GM13977 (cell line): ENCODE results near the gene EPS8.

Experiments used
- DNase-seq: peaks from one replicate; pipeline ENCODE4 v3.0.0; 2012; ENCODE audit warnings: low spot score
- in situ Hi-C: fragments of 300-500 bp; cut with MboI; formaldehyde crosslinking; loops from one replicate; pipeline ENCODE4 v1.12.0; 2022; ENCODE audit warnings: low sequenced_read_pairs, low pct_unique_long_range_greater_than_20kb, mixed read lengths, inconsistent platforms; ENCODE audit not compliant: unreplicated experiment
- TF ChIP-seq, protein P1 (sequence below): IDR thresholded peaks from 2 replicates; pipeline ENCODE4 v1.5.1; 2012; ENCODE audit warnings: mild to moderate bottlenecking, control low read depth; ENCODE audit not compliant: insufficient read depth; ENCODE audit errors: extremely low read depth, missing control alignments

The EPS8 gene

DNA sequence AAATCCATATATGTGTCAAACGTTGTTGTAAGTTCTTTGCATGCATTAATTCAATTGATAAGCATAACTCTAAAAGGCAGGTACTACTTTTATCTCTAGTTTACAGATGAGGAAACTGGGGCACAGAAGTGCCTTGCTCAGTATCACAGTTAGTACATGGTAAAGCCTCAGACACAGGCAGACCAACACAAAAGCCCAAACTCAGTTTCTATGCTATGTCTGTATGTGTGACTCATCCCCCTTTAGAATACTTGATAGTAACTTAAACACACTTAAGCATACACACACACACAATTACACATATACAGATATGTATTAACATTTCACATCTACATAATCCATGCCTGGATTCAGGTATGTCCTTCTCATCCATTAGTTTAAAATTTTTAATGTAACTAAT lies 88.0 kb downstream of the EPS8 start:
- no peak for DNase-seq
- in situ Hi-C loops, result no loop called here
- TF ChIP-seq, protein P1, sequence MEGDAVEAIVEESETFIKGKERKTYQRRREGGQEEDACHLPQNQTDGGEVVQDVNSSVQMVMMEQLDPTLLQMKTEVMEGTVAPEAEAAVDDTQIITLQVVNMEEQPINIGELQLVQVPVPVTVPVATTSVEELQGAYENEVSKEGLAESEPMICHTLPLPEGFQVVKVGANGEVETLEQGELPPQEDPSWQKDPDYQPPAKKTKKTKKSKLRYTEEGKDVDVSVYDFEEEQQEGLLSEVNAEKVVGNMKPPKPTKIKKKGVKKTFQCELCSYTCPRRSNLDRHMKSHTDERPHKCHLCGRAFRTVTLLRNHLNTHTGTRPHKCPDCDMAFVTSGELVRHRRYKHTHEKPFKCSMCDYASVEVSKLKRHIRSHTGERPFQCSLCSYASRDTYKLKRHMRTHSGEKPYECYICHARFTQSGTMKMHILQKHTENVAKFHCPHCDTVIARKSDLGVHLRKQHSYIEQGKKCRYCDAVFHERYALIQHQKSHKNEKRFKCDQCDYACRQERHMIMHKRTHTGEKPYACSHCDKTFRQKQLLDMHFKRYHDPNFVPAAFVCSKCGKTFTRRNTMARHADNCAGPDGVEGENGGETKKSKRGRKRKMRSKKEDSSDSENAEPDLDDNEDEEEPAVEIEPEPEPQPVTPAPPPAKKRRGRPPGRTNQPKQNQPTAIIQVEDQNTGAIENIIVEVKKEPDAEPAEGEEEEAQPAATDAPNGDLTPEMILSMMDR, result no peak

DNA sequence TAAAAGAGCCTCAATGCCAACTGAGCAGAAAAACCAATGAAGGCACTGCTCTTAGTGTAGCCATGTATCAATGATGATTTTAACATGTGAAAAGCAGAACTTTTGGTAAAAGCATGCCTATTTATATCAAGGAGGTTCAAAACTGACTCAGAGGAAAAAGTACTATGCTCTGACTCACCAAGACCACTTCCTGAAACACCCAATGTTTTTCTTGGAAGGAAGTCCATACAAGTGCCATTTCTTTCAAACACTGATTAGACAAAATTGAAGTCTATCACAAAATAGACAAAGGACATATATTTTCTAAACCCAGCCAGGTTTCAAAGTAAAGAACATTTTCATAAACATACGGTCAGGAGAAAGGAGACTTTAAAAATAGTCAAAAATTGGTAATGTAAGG lies 88.6 kb downstream of the EPS8 start:
- in situ Hi-C loops, result no loop called here
- TF ChIP-seq, protein P1, result no peak
- peak; percentile 15 for DNase-seq

GRCh38 chr12:15699886-15700285 lies 89.3 kb downstream of the EPS8 start:
- TF ChIP-seq, protein P1, result no peak
- in situ Hi-C loops, result no loop called here
- DNase-seq, result no peak

DNA sequence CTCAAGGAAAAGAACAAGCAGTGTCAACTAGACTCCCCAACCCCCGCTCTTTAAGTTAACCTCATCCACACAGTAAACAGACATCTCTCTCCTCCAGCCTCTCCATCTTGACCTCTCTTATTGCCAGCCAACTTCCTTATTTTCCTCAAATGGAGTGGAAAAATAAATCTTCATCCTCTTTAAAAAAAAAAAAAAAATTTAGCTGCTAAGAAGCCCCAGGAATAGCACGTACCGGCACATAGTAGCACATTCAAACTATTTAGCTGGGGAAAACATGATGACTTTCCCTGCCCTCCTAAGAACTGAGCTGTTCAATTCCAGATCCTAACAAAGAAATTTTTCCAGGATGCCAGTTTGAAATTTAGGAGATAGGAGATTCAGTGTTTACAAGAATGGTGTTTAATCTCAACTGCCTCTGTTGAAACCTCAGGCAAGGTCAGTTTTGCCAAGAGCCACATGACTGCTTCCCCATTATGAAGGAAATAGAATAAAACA lies 90.8 kb downstream of the EPS8 start:
- in situ Hi-C loops, result no loop called here
- DNase-seq, result no peak
- TF ChIP-seq, protein P1, result no peak

GRCh38 chr12:15697201-15697600 lies 92.0 kb downstream of the EPS8 start:
- in situ Hi-C loops, result no loop called here
- DNase-seq, result no peak
- TF ChIP-seq, protein P1, result no peak

GRCh38 chr12:15693228-15693911 lies 95.8 kb downstream of the EPS8 start:
- in situ Hi-C loops, result no loop called here
- DNase-seq, result no peak
- TF ChIP-seq, protein P1, result no peak

DNA sequence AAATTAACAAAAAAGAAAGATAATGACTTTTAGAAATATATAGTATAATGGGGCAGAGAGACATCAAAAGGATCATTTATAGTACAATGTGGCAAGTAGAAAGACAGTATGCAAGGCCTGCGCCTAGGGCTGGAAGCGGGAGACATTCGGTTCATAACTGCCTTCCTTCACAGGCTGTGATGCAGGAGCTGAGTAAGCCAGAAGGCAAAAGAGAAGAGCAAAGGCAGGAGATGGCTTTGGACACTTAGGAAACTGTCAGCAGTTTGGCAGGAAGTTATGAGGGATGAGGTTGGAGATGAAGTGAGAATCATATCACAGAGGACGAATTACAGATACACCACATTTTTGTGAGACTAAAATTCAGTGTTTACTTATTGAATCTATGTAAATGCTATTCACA lies 97.8 kb downstream of the EPS8 start:
- in situ Hi-C loops, result no loop called here
- no peak for DNase-seq
- TF ChIP-seq, protein P1, result no peak
